H9 (cell line): Measurements from ENCODE around the gene NUDT14. TPM values are rescaled to one million over a fixed set of nuclear protein-coding genes. Genes with fewer than 3 reads are reported as not detected.

Experiments
- DNase-seq: peaks from one replicate; pipeline ENCODE4 v3.0.0-alpha.2; 2017
- H2AFZ ChIP-seq: one replicate; pipeline ENCODE4 v1.6.1; 2013; ENCODE audit warnings: mild to moderate bottlenecking, low read length, control low read depth, moderate library complexity
- H2AK5ac ChIP-seq: 2 replicates; pipeline ENCODE4 v1.6.1; 2013; ENCODE audit warnings: low read length, control low read depth, mixed read lengths; ENCODE audit not compliant: insufficient read length
- H2BK120ac ChIP-seq: one replicate; pipeline ENCODE4 v1.6.1; 2013; ENCODE audit warnings: low read depth, mild to moderate bottlenecking, low read length, control low read depth, inconsistent platforms; ENCODE audit not compliant: poor library complexity, severe bottlenecking
- H2BK12ac ChIP-seq: 2 replicates; pipeline ENCODE4 v1.6.1; 2013; ENCODE audit warnings: low read length, control low read depth, mixed read lengths, low read depth; ENCODE audit not compliant: insufficient read length
- H2BK15ac ChIP-seq: 2 replicates; pipeline ENCODE4 v1.6.1; 2013; ENCODE audit warnings: low read depth, low read length, control low read depth
- H2BK20ac ChIP-seq: one replicate; pipeline ENCODE4 v1.6.1; 2013; ENCODE audit warnings: low read depth, mild to moderate bottlenecking, low read length, control low read depth, inconsistent platforms; ENCODE audit not compliant: poor library complexity, severe bottlenecking
- H2BK5ac ChIP-seq: 2 replicates; pipeline ENCODE4 v1.6.1; 2013; ENCODE audit warnings: low read length, control low read depth, mixed read lengths; ENCODE audit not compliant: insufficient read length
- H3K14ac ChIP-seq: 2 replicates; pipeline ENCODE4 v1.6.1; 2013; ENCODE audit warnings: low read length, control low read depth; ENCODE audit not compliant: insufficient read depth
- H3K18ac ChIP-seq: 2 replicates; pipeline ENCODE4 v1.6.1; 2013; ENCODE audit warnings: low read depth, mild to moderate bottlenecking, mixed read lengths, low read length, control low read depth; ENCODE audit not compliant: insufficient read length
- H3K23ac ChIP-seq: 2 replicates; pipeline ENCODE4 v1.6.1; 2013; ENCODE audit warnings: low read length, control low read depth, mixed read lengths, low read depth; ENCODE audit not compliant: insufficient read length
- H3K23me2 ChIP-seq: 2 replicates; pipeline ENCODE4 v1.6.1; 2013; ENCODE audit warnings: low read depth, mild to moderate bottlenecking, mixed read lengths, low read length, control low read depth; ENCODE audit not compliant: insufficient read length, poor library complexity, severe bottlenecking
- H3K27ac ChIP-seq: 2 replicates; pipeline ENCODE4 v1.5.1; 2013; ENCODE audit warnings: low read length, control low read depth, mixed read lengths, low read depth; ENCODE audit not compliant: insufficient read length
- H3K27me3 ChIP-seq: 2 replicates; pipeline ENCODE4 v1.6.1; 2013; ENCODE audit warnings: low read length, control low read depth, inconsistent platforms; ENCODE audit not compliant: insufficient read depth
- H3K4ac ChIP-seq: 2 replicates; pipeline ENCODE4 v1.6.1; 2013; ENCODE audit warnings: low read depth, mild to moderate bottlenecking, control low read depth, inconsistent platforms, low read length, moderate library complexity
- H3K4me1 ChIP-seq: 2 replicates; pipeline ENCODE4 v1.6.1; 2013; ENCODE audit warnings: low read length, control low read depth, inconsistent platforms; ENCODE audit not compliant: insufficient read depth
- H3K4me2 ChIP-seq: 2 replicates; pipeline ENCODE4 v1.6.1; 2013; ENCODE audit warnings: low read length, control low read depth, mixed read lengths; ENCODE audit not compliant: insufficient read length, insufficient read depth
- H3K56ac ChIP-seq: 2 replicates; pipeline ENCODE4 v1.6.1; 2013; ENCODE audit warnings: low read depth, mild to moderate bottlenecking, mixed read lengths, low read length, control low read depth; ENCODE audit not compliant: insufficient read length
- H3K79me1 ChIP-seq: 2 replicates; pipeline ENCODE4 v1.6.1; 2013; ENCODE audit warnings: low read depth, mild to moderate bottlenecking, moderate library complexity, low read length, control low read depth, inconsistent platforms; ENCODE audit not compliant: insufficient read depth, poor library complexity, severe bottlenecking
- H3K79me2 ChIP-seq: 2 replicates; pipeline ENCODE4 v1.6.1; 2013; ENCODE audit warnings: low read length, control low read depth, inconsistent platforms; ENCODE audit not compliant: insufficient read depth
- H3K9ac ChIP-seq: 2 replicates; pipeline ENCODE4 v1.6.1; 2013; ENCODE audit warnings: low read length, control low read depth, mixed read lengths; ENCODE audit not compliant: insufficient read length; ENCODE audit errors: extremely low read depth
- H3K9me3 ChIP-seq: one replicate; pipeline ENCODE4 v1.6.1; 2013; ENCODE audit warnings: low read depth, low read length, inconsistent platforms; ENCODE audit not compliant: control insufficient read depth
- H3T11ph ChIP-seq: one replicate; pipeline ENCODE4 v1.6.1; 2013; ENCODE audit warnings: mild to moderate bottlenecking, low read length, control low read depth, inconsistent platforms
- H4K20me1 ChIP-seq: one replicate; pipeline ENCODE4 v1.6.1; 2013; ENCODE audit not compliant: control insufficient read depth, insufficient read length, insufficient read depth
- H4K5ac ChIP-seq: 2 replicates; pipeline ENCODE4 v1.6.1; 2013; ENCODE audit warnings: low read depth, mild to moderate bottlenecking, mixed read lengths, low read length, control low read depth; ENCODE audit not compliant: insufficient read length
- H4K8ac ChIP-seq: replicated peaks from 2 replicates; pipeline ENCODE4 v1.6.1; 2013; ENCODE audit warnings: low read length, control low read depth, mixed read lengths, low read depth; ENCODE audit not compliant: insufficient read length
- H4K91ac ChIP-seq: 2 replicates; pipeline ENCODE4 v1.6.1; 2013; ENCODE audit warnings: low read depth, mild to moderate bottlenecking, moderate library complexity, mixed read lengths, low read length, control low read depth; ENCODE audit not compliant: insufficient read length
- H3K27ac Mint-ChIP-seq, 3 experiments: 2 replicates in 2 of 3; 3 replicates in 1 of 3; pipeline ENCODE4 v1.8.0; 2020 to 2021; ENCODE audit warnings: mixed read lengths in 3 of 3, mild to moderate bottlenecking in 1 of 3, moderate library complexity in 1 of 3
- H3K27me3 Mint-ChIP-seq: 2 replicates; pipeline ENCODE4 v1.8.0; 2021; ENCODE audit warnings: low read depth, mild to moderate bottlenecking, moderate library complexity, mixed read lengths
- H3K36me3 Mint-ChIP-seq, 3 experiments: 2 replicates in 2 of 3; 3 replicates in 1 of 3; pipeline ENCODE4 v1.8.0; 2020 to 2021; ENCODE audit warnings: low read depth in 3 of 3, mixed read lengths in 3 of 3; ENCODE audit not compliant: insufficient read depth in 1 of 3
- H3K4me1 Mint-ChIP-seq, 2 experiments: 2 replicates each; pipeline ENCODE4 v1.8.0; 2020; ENCODE audit warnings: mixed read lengths in 2 of 2
- H3K4me3 Mint-ChIP-seq, 2 experiments: 2 replicates in 1 of 2; 3 replicates in 1 of 2; pipeline ENCODE4 v1.8.0; 2020 to 2021; ENCODE audit warnings: mild to moderate bottlenecking in 2 of 2, mixed read lengths in 2 of 2, moderate library complexity in 1 of 2
- H3K9me3 Mint-ChIP-seq, 2 experiments: 2 replicates in 1 of 2; 3 replicates in 1 of 2; pipeline ENCODE4 v1.8.0; 2020; ENCODE audit warnings: mild to moderate bottlenecking in 2 of 2, mixed read lengths in 2 of 2, moderate library complexity in 1 of 2
- CTCF ChIP-seq: fragments of 200-600 bp; sonication (generic); conservative IDR thresholded peaks from 3 replicates; pipeline ENCODE4 v1.8.0; 2021; ENCODE audit warnings: antibody characterized with exemption, mild to moderate bottlenecking
- WGBS: extraction: QIAGEN DNeasy Blood & Tissue Kit; methylation state at CpG from one replicate; pipeline ENCODE4 v1.1.7; 2013; ENCODE audit warnings: missing lambda C conversion rate, low lambda C conversion rate, mixed read lengths; ENCODE audit not compliant: insufficient read length; ENCODE audit errors: extremely low coverage; 5-methylcytosine and 5-hydroxymethylcytosine counted together
- total RNA-seq: library from RNA; stranded (reverse); gene quantifications from 2 replicates; pipeline ENCODE4 v1.2.1, GENCODE V29; 2021

Gene NUDT14
- total RNA-seq, 1 experiment from 2014 or later: 41.1 TPM

- Histone ChIP-seq H2BK15ac (no peak overlapping the region), H3K23me2 (no peaks in the 10 kb centered on the region), H2AK5ac (no peak overlapping the region), H3K18ac (no peak overlapping the region), H3K27ac (no peak overlapping the region), H3K23ac (no peak overlapping the region), H3K9ac (no peak overlapping the region), H2BK20ac (no peak overlapping the region), H4K8ac (no peak overlapping the region), H2BK12ac (no peak overlapping the region), H4K20me1 (no peaks in the 10 kb centered on the region), H3K56ac (no peak overlapping the region), H3K4me1 (no peaks in the 10 kb centered on the region), H3K79me2 (no peaks in the 10 kb centered on the region), H2AFZ (no peak overlapping the region), H2BK5ac (no peak overlapping the region), H4K5ac (no peak overlapping the region), H3K9me3 (no peaks in the 10 kb centered on the region), H2BK120ac (no peak overlapping the region), H3K14ac (no peak overlapping the region; the same call in 1 of the 2 replicates), H3K79me1 (no peaks in the 10 kb centered on the region), H3K4ac (no peak overlapping the region), H3K4me2 (no peak overlapping the region), H3K27me3 (no peaks in the 10 kb centered on the region), H3T11ph (no peak overlapping the region), H4K91ac (no peak overlapping the region)
- TF ChIP-seq CTCF: no peak
- no peak for DNase-seq
- Mint-ChIP-seq H3K4me3 (no peak overlapping the region), H3K27me3 (no peaks in the 10 kb centered on the region; the same call in 1 of the 2 replicates), H3K27ac (no peak overlapping the region), H3K9me3 (no peaks in the 10 kb centered on the region; a peak in 1 of 5 replicates), H3K36me3 (peaks cover 0 to 3% (median 0%) of the 10 kb centered on the region in 3 experiments; a peak in 5 of 7 replicates), H3K4me1 (no peaks in the 10 kb centered on the region; a peak in 2 of 4 replicates)
- WGBS: no CpG with 5 or more reads among the region's 9 CpGs
Measured at GRCh38 chr14:105211758-105212089, 30.6 kb upstream of the NUDT14 start.
